GM18868 (cell line): ENCODE measurements around the gene ABHD6.
A peak's percentile ranks its signal among the peaks of the same experiment; 100 is the strongest.
"Not testable (repeated sequence)": the region's sequence is repeated elsewhere in the genome, so short reads cannot be mapped to it uniquely, and the experiment has no call there.

Experiments used
- ATAC-seq: cut with Tn5 transposase; IDR thresholded peaks from one replicate; pipeline ENCODE4 v1.9.1; 2021; ENCODE audit warnings: mild to moderate bottlenecking, moderate library complexity; ENCODE audit not compliant: unreplicated experiment

ABHD6 gene, protein sequence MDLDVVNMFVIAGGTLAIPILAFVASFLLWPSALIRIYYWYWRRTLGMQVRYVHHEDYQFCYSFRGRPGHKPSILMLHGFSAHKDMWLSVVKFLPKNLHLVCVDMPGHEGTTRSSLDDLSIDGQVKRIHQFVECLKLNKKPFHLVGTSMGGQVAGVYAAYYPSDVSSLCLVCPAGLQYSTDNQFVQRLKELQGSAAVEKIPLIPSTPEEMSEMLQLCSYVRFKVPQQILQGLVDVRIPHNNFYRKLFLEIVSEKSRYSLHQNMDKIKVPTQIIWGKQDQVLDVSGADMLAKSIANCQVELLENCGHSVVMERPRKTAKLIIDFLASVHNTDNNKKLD

GRCh38 chr3:58237238-58237940, at the start of gene ABHD6:
TSS of gene ABHD6 (plus strand) at chr3:58237792. CDS start at chr3:58256587, 18,795 bp downstream.
- peak; percentile 63 for ATAC-seq

- ATAC-seq = no peak
Observed at GRCh38 chr3:58188173-58188564, 49.4 kb upstream of the ABHD6 start.

GRCh38 chr3:58188921-58189451, 48.6 kb upstream of the ABHD6 start:
- ATAC-seq = no peak

DNA sequence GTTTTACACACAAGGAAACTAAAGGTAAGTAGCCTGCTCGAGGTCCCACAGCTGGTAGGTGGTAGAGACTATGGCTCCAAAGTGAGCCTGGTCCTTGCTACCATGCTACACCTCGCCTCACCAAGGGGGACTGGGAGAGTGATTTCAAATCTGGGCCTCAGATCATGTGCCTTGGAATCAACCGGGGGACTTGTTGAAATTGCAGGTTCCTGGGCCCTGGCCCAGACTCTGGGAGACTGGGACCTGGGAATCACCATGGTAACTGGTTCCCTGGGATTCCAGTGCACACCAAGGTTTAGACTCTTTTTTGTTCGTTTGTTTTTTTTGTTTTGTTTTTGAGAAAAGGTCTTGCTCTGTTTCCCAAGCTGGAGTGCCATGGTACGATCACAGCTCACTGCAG, 47.9 kb upstream of the ABHD6 start:
- ATAC-seq = no peak

- ATAC-seq = no peak
Observed at GRCh38 chr3:58190291-58190690, 47.3 kb upstream of the ABHD6 start.

DNA sequence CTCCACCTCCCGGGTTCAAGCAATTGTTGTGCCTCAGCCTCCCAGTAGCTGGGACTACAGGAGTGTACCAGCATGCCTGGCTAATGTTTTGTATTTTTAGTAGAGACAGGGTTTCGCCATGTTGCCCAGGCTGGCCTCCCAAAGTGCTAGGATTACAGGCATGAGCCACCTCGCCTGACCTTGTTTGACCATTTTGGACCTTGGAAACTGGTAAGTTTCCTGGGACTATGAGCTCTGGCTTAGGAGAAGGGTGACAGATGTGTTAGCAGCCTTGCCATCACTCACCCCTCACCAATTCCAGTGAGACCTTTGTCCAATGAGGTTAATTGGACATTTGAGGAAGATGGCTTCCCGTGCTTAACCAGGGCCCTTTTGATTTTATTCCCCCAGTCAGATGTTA, 46.7 kb upstream of the ABHD6 start:
- ATAC-seq = no peak

DNA sequence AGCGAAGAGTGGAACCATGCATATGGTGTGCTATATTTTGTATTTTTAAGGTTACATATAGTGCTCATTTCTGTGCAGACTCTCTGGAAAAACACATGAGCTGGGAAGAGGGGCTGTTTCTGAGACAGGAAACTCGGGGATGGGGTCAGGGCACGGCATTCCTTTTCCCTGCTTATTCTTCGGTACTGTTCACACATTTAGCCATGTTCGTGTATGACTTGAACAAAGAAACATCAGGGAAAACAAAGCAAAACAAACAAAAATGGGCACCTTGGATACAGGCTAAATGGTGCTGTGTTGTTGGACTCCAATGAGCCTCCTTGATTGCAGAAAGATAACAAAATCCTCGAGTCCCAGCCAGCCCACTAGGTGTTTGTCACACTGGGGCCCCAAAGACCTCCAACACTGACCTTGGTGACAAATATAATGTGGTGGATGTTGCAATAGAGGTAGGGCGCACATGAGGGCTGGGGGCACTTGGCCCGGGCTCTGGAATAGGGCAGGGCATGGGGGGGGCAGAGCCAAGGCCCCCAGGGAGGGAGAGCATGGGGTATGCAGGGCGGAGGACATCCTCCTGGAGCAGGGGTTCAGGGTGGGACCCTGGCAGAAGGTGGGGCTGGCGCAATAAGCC, 46.1 kb upstream of the ABHD6 start:
- ATAC-seq = no peak

DNA sequence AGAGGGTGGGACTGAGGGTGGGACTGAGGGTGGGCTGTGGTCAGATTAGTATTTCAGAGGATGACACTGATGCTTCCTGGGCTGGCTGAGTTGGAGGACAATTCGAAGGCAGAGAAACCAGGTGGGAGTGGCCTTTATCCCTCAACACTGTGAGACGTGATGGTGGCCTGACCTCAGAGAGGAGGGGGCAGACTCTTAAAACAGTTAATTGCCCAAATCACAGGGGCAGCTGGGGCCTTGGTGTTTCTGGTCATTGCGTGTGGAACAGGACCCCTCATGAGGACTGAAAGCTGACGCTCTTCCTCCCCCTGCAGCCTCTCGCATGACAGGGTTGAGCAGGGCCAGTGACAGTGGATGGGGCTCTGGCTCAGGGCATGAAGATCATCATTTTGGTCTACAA, 45.5 kb upstream of the ABHD6 start:
- ATAC-seq = no peak

DNA sequence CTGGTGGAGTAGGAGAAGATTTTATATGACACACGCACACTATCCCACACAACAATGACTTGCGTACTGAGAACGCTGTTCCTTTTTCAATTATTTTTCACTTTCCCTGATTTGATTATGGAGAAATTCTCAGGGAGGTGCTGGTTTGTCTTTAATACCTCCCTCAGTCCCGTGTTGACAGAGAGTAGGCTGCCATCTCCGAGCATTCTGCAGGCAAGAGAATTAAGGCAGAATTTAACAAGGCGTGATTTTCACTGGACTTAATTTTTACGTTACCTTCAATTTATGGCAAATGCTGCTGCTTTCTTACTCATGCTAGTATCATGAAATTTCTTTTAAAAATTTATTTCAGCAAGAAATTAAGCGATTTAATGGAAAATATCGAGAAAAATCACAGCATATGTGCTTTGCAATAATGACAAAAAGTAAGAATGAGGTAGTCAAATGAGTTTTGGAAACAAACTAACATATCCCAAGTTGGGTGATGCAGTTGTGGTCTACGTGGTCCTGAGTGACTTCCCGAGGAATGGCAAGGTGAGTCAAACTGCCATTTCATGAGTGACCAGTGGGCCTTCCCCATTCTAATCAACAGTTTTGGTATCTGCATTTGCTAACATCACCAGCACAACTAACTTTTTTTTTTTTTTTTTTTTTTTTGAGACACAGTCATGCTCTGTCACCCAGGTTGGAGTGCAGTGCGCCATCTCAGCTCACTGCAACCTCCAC, 43.7 kb upstream of the ABHD6 start:
- ATAC-seq = no peak

- ATAC-seq = no peak
Observed at GRCh38 chr3:58197588-58197987, 40.0 kb upstream of the ABHD6 start.

DNA sequence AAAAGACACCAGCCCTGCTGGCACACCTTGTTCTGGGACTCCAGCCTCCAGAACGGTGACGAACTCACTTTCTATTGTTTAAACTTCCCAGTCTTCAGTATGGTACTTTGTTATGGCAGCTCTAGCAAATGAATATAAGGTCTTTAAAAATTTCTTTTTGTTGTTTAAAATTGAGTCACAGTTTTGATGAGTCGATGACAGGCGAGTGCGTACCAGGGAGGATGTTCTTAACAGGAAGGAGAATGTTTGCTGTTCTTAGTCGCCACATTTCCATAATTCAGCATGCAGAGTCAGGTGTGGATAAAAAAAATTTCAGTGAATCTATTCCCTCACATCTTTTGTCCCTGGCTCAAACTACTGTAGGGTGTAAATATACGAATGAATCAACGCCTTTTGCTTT, 39.2 kb upstream of the ABHD6 start:
- ATAC-seq = no peak

DNA sequence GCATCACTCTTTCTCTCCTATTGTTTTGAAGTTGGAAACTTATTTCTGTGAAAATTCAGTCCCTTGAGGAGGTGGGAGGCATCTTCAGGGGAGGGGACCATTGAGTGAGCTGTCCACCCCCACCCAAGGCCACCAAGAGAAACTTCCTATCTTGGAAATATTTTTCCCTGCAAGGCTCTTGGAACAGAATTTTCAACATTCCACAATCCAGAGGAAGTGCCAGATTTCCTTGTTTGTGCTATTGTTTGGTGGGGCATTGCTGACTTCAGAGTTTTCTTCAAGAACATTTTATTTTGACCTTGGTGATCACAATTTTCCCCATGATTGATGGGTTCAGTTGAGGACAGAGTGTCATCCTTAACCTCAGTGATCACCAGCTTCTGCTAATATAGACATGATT, 38.8 kb upstream of the ABHD6 start:
- ATAC-seq = no peak

GRCh38 chr3:58200121-58200709, 37.4 kb upstream of the ABHD6 start:
- ATAC-seq = no peak

GRCh38 chr3:58200846-58201355, 36.7 kb upstream of the ABHD6 start:
- peak; percentile 29 for ATAC-seq

GRCh38 chr3:58201451-58201850, 36.1 kb upstream of the ABHD6 start:
- ATAC-seq = not testable (repeated sequence)

DNA sequence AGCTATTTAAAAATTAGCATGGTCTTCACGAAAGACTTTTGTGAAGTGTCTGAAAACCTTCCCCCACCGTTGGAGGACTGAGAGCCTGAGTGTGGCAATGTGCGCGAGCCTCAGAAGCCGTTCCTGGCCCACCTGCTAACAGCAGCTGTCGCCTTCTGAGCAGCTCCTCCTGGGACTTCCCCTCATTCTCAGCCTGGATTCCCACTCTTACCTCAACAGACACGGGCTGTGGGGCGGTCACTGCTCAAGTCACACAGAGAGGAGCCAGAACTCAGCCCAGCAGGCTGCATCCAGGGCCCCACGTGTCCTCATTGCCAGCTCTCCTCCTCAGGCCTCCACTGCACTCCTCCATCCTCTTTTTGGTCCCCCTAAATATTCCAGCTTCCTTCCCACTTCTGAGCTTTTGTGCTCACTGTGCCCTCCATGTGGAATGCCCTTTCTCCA, 34.7 kb upstream of the ABHD6 start:
- peak; percentile 84 for ATAC-seq

- ATAC-seq = no peak
Observed at GRCh38 chr3:58203541-58203940, 34.1 kb upstream of the ABHD6 start.

DNA sequence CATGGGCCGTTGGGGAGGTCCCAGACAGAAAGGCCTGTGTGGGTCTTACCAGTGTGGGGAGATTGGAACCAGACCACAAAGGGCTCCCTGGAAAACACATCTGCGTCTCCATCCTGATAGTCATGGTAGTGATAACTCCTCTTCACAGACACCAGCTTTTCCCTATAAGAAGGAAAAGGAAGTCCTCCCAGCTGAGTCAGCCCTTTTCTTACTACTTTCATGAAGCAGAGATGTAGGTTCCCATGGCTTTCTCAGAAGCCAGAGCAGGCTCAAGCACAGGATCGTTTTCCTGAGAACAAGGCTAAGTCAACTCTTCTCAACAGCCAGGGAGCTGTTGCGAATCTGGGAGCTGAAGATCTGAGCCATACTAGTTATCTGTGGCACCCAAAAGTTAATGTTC, 32.9 kb upstream of the ABHD6 start:
- no peak for ATAC-seq

GRCh38 chr3:58205981-58206380, 31.6 kb upstream of the ABHD6 start:
- no peak for ATAC-seq

DNA sequence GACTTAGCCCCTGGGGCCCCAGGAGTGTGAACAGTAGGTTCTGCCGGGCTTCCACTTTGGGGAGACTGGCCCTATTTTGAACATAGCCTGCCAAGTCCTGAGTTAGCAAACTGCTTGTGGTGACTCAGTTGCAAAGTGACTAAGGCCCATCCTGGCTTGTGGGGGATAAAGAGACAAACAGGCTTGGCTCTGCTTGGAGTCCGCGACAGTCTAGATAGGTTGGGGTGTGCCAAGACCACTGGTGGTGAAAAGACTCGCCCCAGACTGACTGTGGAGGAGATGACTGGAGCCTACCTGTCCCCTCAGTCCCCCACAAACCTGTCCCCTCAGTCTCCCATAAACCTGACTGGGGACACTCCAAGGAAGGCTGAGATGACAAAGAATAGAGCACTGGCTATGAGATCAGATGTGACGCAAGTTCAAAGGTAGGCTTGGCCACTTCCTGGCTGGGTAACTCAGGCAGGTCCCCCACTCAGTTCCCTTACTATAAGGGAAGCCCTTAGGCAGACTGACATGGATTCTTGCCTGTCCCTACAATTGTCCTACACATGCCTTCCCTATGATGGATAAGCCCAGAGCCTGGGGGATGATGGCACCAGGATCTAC, 31.1 kb upstream of the ABHD6 start:
- ATAC-seq = no peak
